Thymus (tissue), 11 donors: ENCODE measurements around the gene GJC1. TPM values are rescaled to one million over a fixed set of nuclear protein-coding genes. Genes with fewer than 3 reads are reported as not detected.

ENCODE experiments used
- DNase-seq, 9 donors: peaks; one replicate each; pipeline ENCODE4 v3.0.0-alpha.2; 2013; ENCODE audit warnings: low spot score in 9 of 9, low read depth in 6 of 9, missing footprints in 1 of 9
- H3K27ac ChIP-seq, 2 donors: one replicate each; pipeline ENCODE4 v1.5.1; 2013; ENCODE audit warnings: control low read depth in 1 of 2, low read depth in 1 of 2, low read length in 1 of 2, mild to moderate bottlenecking in 1 of 2, moderate library complexity in 1 of 2
- H3K27me3 ChIP-seq, 2 donors: one replicate each; pipeline ENCODE4 v1.5.1; 2013; ENCODE audit warnings: low read length in 1 of 2; ENCODE audit not compliant: control insufficient read depth in 2 of 2, insufficient read depth in 1 of 2
- H3K36me3 ChIP-seq, 2 donors: one replicate each; pipeline ENCODE4 v1.5.1; 2013; ENCODE audit warnings: low read length in 1 of 2, mild to moderate bottlenecking in 1 of 2, moderate library complexity in 1 of 2; ENCODE audit not compliant: control insufficient read depth in 2 of 2, insufficient read depth in 2 of 2
- H3K4me1 ChIP-seq, 2 donors: one replicate each; pipeline ENCODE4 v1.5.1; 2013; ENCODE audit warnings: low read length in 2 of 2; ENCODE audit not compliant: control insufficient read depth in 2 of 2, insufficient read depth in 2 of 2
- H3K4me3 ChIP-seq, 2 donors: one replicate each; pipeline ENCODE4 v1.5.1; 2013; ENCODE audit warnings: low read length in 2 of 2, control low read depth in 1 of 2, mild to moderate bottlenecking in 1 of 2
- H3K9me3 ChIP-seq, 2 donors: one replicate each; pipeline ENCODE4 v1.5.1; 2013; ENCODE audit warnings: low read length in 1 of 2, mild to moderate bottlenecking in 1 of 2; ENCODE audit not compliant: control insufficient read depth in 2 of 2, insufficient read depth in 1 of 2
- WGBS: extraction: QIAGEN DNeasy Blood & Tissue Kit; methylation state at CpG from one replicate; pipeline ENCODE4 v1.1.7; 2013; 5-methylcytosine and 5-hydroxymethylcytosine counted together
- polyA plus RNA-seq: library from polyadenylated mRNA; stranded (reverse); fragments of 200-250 nt; gene quantifications from one replicate; pipeline ENCODE4 v1.2.3, GENCODE V29; 2013
- total RNA-seq: library from RNA; stranded (reverse); fragments of 120-200 nt; gene quantifications from one replicate; pipeline ENCODE4 v1.2.4, GENCODE V29; 2013
- donor health status: healthy.

Gene GJC1
- total and polyA plus RNA-seq, 2 donors, result 2.1 to 2.2 TPM

GRCh38 chr17:44777394-44778348 is 52.4 kb downstream of the GJC1 start:
- H3K4me1 ChIP-seq, result peaks cover 8 to 22% of the 10 kb centered on the region in 2 donors
- DNase-seq, result no peak
- peaks cover 0 to 50% of the 10 kb centered on the region in 2 donors for H3K27me3 ChIP-seq
- no peak overlapping the region for H3K4me3 ChIP-seq
- 94% methylated on average over 20 of the region's 20 CpGs for WGBS
- no peaks in the 10 kb centered on the region for H3K9me3 ChIP-seq
- no peaks in the 10 kb centered on the region for H3K36me3 ChIP-seq
- H3K27ac ChIP-seq, result no peak overlapping the region

DNA sequence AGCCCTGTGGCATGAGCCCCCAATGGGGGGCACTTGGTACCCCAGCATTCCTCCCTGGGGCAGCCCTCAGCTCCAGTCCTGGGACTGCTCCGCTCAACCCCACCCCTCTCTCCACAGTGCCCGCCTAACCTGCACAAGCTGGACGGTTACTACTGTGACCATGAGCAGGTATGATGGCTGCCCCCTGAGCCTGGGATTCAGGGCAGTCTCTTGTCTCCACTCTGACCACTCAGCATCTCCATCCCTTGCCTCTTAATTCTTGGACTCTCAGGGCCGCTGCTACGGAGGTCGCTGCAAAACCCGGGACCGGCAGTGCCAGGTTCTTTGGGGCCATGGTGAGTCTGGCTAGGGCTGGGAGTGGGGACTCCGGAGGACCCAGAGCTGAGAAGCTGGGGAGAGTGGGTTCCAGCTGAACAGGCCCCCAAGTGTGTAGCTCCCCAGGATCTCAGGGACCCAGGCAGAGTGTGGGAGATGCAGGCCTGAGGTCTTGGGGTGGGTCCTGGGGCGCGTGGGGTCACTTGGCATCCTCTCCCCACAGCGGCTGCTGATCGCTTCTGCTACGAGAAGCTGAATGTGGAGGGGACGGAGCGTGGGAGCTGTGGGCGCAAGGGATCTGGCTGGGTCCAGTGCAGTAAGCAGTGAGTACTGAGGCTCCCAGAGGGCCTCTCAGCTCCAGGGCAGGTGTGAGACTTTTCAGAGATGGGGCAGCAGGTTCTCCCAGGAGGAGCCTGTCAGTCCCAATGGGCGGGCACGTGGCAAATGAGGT is 53.3 kb downstream of the GJC1 start:
- 95% methylated on average over 19 of the region's 19 CpGs for WGBS

DNA sequence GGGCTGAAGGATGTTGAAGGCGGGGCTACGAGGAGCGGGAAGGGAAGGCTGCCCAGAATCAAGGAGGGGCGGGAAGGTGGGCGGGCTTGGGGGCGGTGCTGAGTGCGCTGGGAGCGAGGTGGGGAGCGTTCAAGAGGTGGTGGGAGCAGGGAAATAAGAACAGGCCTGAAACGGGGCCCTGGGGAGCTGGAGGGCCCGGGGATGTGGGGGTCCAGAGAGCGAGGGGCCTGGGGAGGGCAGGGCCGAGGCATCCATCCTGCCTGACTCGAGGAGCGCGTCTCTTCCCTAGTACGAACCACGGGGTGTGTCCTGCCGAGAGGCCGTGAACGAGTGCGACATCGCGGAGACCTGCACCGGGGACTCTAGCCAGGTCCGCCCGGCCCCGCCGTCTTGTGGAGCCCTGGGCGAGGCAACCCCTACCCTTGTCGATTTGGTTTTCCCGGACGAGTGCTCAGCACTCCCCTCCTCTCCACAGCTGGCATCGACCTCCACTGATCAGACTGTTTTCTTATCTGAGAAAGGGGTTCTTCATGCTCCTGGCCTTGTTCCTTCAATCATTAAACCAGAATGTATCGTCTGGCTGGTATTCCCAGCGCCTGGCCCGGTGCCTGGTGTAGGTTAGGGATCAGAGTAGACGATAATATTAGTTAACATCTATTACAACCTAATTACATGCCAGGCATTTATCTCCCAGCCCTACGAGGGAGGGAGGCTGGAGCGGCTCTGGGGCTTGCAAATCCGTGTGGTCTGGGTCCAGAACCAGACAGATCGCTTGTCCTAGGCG is 54.1 kb downstream of the GJC1 start:
- Histone ChIP-seq H3K36me3 (no peaks in the 10 kb centered on the region), H3K4me3 (peak overlapping the region; percentile 38 to 52), H3K27me3 (peaks cover 0 to 55% of the 10 kb centered on the region in 2 donors), H3K9me3 (no peaks in the 10 kb centered on the region), H3K4me1 (peaks cover 8 to 22% of the 10 kb centered on the region in 2 donors), H3K27ac (no peak overlapping the region)
- peak in 1 of 9 donors; percentile 99 for DNase-seq
- 16% methylated on average over 43 of the region's 43 CpGs for WGBS

More for the DNA sequence above, 53.3 kb downstream of the GJC1 start:
- peaks cover 0 to 52% of the 10 kb centered on the region in 2 donors for H3K27me3 ChIP-seq
- no peak overlapping the region for H3K4me3 ChIP-seq
- DNase-seq, result no peak
- peaks cover 8 to 22% of the 10 kb centered on the region in 2 donors for H3K4me1 ChIP-seq
- H3K27ac ChIP-seq, result no peak overlapping the region
- H3K36me3 ChIP-seq, result no peaks in the 10 kb centered on the region
- no peaks in the 10 kb centered on the region for H3K9me3 ChIP-seq

DNA sequence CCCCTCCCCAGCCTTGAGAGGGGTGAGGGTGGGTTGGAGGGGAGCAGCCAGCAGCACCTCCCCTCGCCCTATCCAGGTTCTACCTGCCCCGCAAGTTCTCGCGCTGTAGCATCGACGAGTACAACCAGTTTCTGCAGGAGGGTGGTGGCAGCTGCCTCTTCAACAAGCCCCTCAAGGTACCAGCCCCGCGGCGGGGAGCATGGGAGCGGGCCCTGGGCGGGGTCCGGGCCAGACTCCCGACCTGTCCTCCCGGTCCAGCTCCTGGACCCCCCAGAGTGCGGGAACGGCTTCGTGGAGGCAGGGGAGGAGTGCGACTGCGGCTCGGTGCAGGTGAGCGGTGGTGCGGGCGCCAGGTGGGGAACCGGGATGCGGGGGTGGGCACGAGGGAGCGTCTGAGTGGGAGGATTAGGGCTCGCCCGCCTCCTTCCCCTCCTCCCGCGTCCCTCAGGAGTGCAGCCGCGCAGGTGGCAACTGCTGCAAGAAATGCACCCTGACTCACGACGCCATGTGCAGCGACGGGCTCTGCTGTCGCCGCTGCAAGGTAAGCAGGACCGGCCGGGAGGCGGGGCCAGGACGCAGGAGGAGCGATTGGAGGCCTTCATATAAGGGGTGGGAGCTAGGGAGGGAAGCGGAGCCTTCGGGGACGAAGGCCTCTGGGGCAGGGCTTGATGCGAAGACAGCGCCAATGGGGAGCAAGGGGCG is 54.8 kb downstream of the GJC1 start:
- H3K4me1 ChIP-seq, result peaks cover 8 to 22% of the 10 kb centered on the region in 2 donors
- peak overlapping the region; percentile 52 to 58 for H3K4me3 ChIP-seq
- under 1% methylated on average over 50 of the region's 50 CpGs for WGBS
- H3K9me3 ChIP-seq, result no peaks in the 10 kb centered on the region
- peak overlapping the region in 1 of 2 donors; percentile 64 for H3K27ac ChIP-seq
- peaks cover 0 to 55% of the 10 kb centered on the region in 2 donors for H3K27me3 ChIP-seq
- no peaks in the 10 kb centered on the region for H3K36me3 ChIP-seq
- peak in 8 of 9 donors; percentile 96 to 99 (median 98) for DNase-seq

- H3K4me3 ChIP-seq, result peak overlapping the region; percentile 52 to 58
- H3K9me3 ChIP-seq, result no peaks in the 10 kb centered on the region
- H3K27ac ChIP-seq, result peak overlapping the region in 1 of 2 donors; percentile 64
- H3K27me3 ChIP-seq, result peaks cover 0 to 55% of the 10 kb centered on the region in 2 donors
- 36% methylated on average over 42 of the region's 42 CpGs for WGBS
- H3K4me1 ChIP-seq, result peaks cover 8 to 21% of the 10 kb centered on the region in 2 donors
- no peaks in the 10 kb centered on the region for H3K36me3 ChIP-seq
- peak; percentile 43 to 83 (median 66) for DNase-seq
Measured at GRCh38 chr17:44774271-44775135, 55.6 kb downstream of the GJC1 start.

GRCh38 chr17:44773140-44773539 is 56.9 kb downstream of the GJC1 start:
- WGBS, result 94% methylated on average over 6 of the region's 6 CpGs
- peaks cover 0 to 51% of the 10 kb centered on the region in 2 donors for H3K27me3 ChIP-seq

DNA sequence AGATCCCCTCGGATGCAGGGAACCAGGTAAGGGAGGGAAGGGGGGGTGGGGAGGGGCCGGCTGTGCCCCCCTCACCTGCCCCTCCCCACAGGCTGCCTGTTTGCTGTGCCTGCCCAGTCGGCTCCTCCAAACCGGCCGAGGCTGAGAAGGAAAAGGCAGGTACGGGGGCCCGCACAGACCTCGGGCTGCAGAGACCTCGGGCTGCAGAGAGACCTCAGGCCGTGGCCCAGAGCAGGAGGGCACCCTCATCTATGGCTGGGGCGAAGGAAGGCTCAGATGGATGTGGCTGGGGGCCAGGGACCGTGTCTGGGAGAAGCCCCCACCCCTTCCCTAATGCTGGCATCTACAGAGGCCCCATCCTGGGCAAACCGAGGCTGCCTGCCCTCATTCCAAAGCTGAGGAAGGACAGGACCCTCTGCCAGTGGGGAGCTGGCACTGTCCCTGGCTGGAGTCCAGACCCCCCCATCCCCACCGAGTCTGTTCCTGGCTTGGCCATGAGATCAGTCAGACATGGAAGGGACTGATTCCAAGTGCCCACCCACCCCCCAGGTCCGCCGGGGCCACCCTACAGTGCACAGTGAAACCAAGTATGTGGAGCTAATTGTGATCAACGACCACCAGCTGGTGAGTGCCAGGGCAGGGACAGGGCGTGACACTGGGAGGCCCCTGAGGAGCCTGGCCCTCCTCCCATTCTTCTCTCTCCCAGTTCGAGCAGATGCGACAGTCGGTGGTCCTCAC is 57.6 kb downstream of the GJC1 start:
- Histone ChIP-seq H3K4me1 (peaks cover 6 to 20% of the 10 kb centered on the region in 2 donors), H3K9me3 (no peaks in the 10 kb centered on the region), H3K27ac (no peak overlapping the region), H3K4me3 (no peak overlapping the region), H3K36me3 (no peaks in the 10 kb centered on the region), H3K27me3 (peaks cover 0 to 51% of the 10 kb centered on the region in 2 donors)
- WGBS, result 82% methylated on average over 21 of the region's 21 CpGs
- DNase-seq, result no peak

More at GRCh38 chr17:44773140-44773539, 56.9 kb downstream of the GJC1 start:
- Histone ChIP-seq H3K4me3 (no peak overlapping the region), H3K36me3 (no peaks in the 10 kb centered on the region), H3K9me3 (no peaks in the 10 kb centered on the region), H3K4me1 (peaks cover 6 to 19% of the 10 kb centered on the region in 2 donors), H3K27ac (no peak overlapping the region)
- DNase-seq, result no peak
